NT2/D1 (cell line): ENCODE results near the gene LRCH1.

Experiments
- SUZ12 ChIP-seq: IDR thresholded peaks from 2 replicates; pipeline ENCODE4 v1.6.1; 2011; ENCODE audit not compliant: insufficient read length, insufficient read depth; ENCODE audit errors: extremely low read depth
- YY1 ChIP-seq: IDR thresholded peaks from 2 replicates; pipeline ENCODE4 v1.6.1; 2011; ENCODE audit not compliant: insufficient read length, insufficient read depth
- ZNF274 ChIP-seq: IDR thresholded peaks from 2 replicates; pipeline ENCODE4 v1.6.1; 2011; ENCODE audit warnings: mild to moderate bottlenecking, low read depth, low read length

GRCh38 chr13:46637213-46637612, 84.2 kb downstream of the LRCH1 start:
- TF ChIP-seq SUZ12 (no peak), ZNF274 (no peak), YY1 (no peak)
